NCI-H1436 treated with DMSO at 0.1 percent for 48 hours (cell line): ENCODE results near the gene TRH.
A peak's percentile ranks its signal among the peaks of the same experiment; 100 is the strongest.
"Not testable (repeated sequence)": the region's sequence is repeated elsewhere in the genome, so short reads cannot be mapped to it uniquely, and the experiment has no call there.

ENCODE experiments used
- DNase-seq: peaks from one replicate; lab custom pipeline; 2025; lab: John Stamatoyannopoulos, UW

The TRH gene

DNA sequence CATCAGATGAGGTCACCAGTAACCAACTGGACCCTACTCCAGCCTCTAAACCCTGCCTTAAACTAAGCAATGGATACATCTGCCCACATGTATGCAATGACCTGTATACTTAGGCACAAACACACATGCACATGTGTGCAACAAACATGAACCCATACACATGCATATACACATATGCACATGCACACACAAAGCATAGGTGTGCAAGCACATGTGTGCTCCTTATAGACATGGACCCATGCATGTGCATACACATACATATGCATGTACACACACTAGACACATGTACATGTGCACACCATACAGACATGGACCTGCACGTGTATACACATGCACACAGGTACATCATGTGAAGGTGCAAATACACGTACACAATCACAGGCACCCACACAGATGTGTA, 8.6 kb upstream of the TRH start:
- DNase-seq: no peak

DNA sequence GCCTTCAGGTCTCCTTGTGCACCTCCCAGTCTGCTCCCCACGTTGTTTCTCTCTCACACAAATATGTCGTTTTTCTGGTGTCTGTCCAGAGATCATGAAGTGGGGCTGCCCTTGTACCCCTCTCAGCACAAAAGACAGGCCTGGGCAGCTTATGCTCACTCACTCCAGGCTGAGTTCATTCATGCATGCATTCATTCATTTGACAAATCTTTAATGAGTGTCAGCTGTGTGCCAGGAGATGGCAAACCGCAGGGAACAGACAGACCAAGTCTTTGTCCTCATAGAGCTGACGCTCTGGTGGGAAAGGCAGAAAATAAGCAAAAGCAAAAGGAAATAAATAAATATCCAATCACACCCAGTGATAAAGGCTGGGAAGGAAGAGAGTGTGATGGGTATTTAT, 7.6 kb upstream of the TRH start:
- no peak for DNase-seq

DNA sequence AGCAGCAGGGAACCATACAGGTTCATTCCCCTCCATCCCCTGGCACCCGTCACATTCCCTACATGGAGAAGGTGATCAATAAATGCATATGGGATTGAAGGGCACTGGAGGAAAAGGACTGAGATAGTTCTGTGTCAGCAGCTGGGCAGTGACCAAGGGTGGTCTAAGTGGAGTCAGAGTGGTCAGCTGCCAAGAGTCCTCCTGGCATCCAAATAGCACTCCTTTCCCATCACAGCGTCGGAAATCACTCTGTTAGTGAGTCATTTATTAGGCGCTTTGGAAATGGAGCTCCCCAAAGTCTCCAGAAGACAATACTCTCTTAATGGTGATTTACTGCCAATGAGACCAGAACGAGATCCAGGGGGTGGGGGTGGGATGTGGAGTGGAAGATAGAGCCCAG, 6.8 kb upstream of the TRH start:
- DNase-seq: no peak

DNA sequence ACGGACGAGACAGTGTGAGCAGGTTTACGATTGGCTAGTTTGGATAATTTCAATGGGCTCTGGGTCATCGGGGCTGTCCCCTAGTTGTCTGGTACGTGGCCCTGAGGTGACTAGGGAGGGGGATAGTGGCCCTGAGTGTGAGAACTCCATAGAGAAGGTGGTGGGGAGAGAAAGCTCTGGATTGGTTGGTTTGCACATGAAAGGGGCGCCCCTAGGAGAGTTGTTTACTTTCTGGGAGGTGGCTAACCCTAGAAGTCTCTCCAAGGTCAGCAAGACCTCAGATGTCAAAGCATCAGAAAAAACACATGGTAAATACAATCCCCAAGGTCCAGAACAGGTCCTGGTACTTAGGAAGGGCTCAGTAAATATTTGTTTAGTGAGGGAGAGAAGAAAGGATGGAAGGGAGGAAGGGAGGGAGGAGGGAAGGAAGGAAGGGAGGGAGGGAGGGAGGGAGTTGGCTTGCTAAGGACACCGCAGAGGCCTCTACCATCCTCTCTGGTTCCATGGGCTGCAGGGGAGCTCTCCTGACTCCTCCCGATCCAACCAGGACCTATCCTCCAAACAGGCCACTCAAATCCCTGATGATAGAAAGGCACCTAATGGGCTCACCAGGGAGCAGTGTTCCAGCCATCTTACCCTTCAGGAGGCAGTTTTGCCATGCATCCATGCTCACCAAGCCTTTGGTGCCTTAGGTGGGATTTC, 3.0 kb upstream of the TRH start:
- no peak for DNase-seq

DNA sequence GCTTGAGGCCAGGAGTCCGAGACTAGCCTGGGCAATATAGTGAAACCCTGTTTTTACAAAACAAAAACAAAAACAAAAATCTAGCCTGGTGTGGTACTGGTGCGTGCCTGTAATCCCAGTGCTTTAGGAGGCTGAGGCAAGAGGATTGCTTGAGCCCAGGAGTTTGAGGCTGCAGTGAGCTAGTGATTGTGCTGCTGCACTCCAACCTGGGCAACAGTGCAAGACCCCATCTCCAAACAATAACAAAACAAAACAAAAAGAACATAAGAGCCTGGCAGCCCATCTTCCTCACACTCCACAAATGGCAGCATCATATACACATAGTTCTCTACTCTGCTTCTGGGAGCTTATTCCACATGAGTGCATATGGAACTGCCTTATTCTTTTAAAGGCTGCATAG, 2.2 kb upstream of the TRH start:
- no peak for DNase-seq

DNA sequence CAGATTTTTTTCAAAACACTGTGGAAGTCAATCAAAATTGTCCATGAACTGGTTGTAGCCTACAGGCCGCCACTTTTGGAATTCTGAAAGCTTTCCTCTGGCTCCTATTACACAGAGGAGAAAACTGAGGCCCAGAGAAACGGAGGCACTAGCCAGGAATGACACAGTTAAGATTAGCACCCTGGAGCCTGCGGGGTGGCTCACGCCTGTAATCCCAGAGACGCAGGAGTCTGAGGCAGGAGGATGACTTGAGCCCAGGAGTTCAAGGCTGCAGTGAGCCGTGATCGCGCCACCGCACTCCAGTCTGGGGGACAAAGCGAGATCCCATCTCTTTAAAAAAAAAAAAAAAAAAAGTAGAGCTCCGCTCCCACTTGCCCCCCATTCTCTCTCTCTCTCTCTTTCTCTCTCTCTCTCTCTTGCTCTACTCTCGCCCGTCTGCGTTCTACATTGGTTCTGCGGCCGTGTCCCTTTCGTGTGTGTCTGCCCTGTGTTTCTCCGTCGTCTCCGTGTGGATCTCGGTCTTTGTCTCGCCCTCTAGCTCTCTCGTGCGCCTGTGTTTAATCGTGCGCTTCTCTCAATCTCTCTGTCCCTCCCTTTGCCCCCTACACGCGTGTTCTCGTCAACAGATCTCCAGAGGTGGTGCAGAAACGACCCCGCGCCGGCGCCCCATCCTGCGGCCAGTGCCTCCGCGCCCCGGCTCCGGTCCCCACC, 512 bp upstream of the TRH start:
- no peak for DNase-seq

DNA sequence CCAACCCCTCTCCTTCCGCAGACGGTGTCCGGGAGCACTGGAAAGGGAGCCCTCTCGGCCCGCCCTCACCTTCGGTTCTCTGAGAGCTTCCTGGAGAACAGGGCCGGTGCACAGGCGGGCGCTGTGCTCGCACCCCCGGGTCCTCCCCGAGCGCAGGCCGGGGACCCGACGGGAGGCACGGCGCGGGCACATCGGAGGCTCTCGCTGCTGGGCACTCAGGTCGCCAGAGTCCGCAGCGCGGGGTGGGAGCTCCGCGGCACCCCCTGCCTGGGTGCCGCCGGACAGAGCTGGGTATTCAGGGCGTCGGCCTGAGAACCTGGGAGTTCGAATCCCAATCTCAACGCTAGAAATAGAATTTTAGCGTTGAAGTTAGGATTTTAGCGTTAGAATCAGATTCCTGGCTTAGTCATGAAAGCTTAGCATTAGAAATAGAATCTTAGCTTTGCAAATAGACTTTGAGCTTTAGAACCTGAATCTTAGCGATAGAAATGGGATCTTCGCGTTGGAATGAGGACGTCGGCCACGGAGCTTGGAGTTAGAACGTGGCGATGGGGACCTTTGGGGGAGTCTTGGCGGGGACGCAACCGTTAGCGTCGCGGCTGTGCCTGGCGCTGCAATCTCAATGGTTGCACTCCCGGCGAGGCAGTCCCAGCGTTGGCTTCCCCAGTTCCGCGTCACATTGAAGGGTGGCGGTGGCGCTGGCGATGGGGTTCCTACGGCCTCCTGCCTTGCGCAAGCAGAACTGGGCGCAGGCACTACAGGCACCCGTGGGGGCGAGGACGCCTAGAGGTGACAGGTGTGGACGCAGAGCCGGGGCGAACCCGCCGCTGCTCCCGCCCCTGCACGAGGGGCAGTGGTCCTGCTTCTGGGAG, 549 bp downstream of the TRH start:
- DNase-seq: no peak

DNA sequence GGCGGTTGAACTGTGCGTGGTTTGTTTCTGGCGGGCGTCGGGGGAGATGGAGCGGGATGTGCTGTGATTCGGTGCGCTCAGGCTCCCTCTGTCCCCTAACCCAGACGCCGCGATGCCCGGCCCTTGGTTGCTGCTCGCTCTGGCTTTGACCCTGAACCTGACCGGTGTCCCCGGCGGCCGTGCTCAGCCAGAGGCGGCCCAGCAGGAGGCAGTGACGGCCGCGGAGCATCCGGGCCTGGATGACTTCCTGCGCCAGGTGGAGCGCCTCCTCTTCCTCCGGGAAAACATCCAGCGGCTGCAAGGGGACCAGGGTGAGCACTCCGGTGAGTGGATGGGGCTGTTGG, 1.2 kb downstream of the TRH start:
- DNase-seq: no peak

DNA sequence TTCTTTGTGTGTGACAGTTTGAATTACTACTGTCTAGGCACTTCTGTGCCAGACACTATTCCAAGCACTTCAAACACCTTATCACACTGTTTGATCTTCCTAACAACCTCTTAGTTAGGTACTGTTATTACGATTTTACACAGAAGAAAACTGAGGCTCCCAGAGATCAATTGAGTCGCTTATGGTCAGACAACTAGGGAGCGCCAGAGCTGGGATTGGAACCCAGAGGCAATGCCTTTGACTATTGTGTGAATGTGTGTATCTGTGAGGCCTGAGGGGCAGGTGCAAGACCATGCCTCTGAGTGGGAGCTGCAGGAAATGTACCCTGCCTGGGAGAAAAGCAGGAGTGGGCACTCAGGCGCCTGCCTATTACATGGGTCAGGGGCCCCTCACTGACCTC, 1.8 kb downstream of the TRH start:
- DNase-seq: no peak

DNA sequence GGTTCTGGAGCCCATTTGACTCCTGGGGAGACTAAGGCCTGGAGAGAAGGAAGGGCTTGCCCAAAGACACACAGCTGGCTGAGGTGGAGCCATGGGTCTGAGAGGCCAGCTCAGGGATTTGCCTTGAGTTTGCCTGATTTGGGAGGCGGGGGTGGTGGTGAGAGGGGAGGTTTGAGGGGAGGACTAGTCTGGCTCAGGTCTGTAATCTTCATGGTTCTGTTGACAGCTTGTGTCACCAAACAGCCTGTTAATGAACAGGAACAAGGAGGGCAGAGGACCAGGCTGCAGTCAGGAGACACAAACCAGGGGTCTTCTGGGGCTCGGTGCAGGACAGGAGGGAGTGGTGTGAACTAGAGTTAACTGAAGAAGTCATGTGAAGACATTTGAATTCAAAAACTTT, 3.6 kb downstream of the TRH start:
- no peak for DNase-seq

DNA sequence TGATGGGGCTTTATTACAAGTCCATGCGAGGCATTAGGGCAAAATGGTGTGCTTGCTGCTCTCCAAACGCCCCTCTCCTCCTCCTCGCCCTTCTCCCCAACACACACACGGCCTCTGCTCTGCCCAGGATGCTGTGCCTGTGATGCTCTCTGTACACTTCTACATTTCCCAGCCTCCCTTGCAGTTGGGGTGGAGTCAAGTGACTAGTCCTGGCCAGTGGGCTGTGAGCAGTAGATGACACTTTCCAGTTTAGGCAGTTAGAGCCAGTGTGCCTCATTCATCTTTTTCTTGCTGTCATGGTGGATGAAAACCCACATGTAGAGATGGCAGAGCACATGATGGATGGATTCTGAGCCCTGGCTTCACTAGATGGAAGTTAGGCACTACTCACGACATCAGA, 5.4 kb downstream of the TRH start:
- no peak for DNase-seq

DNA sequence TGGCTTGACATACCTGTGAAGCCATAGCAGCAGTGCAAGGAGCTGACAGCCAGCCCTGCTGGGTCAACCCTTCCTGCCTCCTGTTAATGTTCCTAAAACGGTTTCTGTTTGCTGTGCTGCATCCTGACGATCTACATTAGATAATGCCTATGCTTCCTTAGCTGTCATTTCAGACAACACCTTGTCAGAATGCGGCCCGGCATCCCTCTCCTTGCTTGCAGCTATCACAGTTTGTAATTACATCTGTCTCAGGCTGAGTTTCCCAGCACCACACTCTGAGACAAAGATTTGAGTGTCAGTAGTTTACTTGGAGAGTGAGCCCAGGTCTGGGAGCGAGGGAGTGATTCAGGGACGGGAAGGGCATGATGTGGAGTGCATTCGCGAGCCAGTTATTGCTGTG, 9.0 kb downstream of the TRH start:
- no peak for DNase-seq

DNA sequence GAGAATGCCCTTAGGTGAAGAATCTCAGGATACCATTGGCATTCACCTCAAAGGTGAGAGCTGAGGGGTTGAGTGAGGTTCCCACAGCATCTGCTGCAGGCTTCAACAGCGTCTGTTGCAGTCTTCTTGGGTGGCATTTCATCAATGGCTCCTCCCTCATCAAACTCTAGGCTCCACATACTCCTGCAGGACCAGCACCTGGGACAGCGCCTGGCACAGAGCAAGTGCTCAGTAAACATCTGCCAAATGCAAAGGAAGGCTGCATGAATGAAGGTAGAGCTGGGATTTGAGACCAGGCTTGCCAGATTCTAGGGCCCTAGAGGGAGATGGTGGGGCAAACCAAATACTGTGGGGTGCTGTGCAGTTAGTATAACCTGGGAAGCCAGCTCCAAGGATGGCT, 9.6 kb downstream of the TRH start:
- DNase-seq: no peak

DNA sequence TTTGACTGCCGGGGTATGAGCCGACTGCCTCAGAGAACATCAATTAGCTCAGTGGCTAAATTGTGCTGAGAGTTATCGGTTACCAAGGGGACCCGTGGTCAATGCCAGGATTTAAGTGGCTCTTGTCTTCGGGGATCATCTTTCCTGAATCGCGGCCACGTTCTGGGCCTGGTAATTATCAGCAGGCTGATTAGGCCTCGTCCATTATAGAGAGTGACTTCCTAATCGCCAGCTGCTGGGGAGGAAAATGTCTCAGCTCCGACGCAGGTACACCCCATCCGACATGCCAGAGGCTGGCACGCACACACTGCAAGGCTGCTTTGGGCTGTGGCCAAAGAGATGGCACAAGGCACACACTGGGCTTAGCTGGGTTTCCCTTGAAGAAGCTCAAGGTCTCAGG, 10.6 kb downstream of the TRH start:
- DNase-seq: peak; percentile 97

DNA sequence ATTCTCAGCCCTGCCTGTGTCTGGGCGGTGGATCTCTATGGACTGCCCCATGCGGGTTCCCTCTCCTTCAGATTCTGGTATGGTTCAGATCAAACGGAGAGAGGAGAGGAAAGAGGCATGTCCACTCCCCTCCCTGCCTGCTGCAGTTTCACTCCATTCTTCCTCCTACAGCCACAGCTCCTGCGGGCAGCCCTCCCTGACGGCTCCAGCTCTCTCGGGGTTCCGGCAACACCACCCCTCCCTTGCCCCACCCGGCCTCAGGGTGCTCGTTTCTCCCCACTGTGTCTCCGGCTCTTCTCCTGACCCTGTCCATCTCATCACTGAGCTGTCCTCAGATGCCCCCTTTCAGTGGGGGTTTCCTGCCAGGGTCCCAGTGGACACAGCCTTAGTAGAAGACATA, 13.9 kb downstream of the TRH start:
- no peak for DNase-seq

DNA sequence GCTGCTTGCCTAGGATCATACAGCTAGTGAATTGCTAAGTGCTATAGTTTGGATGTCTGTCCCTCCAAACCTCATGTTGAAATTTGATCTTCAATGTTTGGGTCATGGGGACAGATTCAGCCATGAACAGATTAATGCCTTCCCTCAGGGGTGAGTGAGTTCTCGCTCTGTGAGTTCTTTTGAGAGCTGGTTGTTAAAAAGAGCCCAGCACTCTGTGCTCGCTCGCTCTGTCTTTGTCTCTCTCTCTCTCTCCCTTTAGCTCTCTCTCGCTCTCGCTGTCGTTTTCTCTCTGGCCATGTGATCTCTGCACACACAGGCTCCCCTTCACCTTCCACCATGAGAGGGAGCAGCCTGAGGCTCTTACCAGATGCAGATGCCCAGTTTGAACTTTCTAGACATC, 14.9 kb downstream of the TRH start:
- peak; percentile 68 for DNase-seq

DNA sequence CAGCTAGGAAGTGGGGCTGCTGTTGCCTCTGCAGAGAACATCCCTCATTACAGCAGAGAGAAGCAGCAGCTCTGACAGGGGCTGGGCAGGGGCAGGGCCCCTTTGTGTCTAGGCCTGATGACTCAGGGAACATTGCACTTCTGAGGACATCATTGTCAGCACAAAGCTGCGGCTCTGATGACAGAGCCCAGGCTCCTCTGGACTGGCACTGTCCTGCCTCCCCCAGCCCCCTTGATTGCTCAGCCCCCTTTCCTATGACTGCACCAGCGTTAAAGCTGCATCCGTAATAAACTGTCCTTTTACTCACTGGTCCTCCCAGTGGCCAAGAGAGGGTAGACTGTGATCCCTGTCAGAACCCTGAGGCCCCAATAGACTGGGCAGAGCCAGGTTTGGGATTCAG, 18.3 kb downstream of the TRH start:
- DNase-seq: no peak

DNA sequence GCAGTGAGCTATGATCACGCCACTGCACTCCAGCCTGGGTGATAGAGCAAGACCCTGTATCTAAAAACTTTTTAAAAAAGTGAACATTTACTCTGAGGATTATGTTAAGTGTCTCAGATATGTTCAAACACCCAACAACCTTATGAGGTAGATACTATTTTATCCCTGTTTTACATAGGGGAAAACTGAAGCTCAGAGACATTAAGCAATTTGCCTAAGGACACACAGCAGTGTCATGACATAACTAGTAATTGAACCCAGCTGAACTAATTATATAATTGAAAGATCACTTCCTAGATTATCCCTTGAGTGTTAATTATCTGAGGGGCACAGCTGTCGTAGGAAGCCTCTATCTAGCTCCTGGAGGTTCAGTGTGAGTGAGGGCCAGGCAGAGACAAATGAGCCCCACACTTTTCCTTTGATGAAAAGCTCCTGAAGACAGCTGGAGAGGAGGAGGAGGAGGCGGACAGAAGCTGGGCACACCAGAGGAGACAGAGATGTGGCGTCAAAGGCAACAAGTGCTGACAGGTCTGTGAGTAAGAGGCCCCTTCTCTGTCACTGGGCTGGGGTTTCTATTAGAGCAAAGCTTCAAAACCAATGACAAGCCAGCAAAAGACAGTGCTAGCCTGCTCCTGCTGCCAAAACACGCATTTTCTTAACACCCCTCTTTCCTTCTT, 20.5 kb downstream of the TRH start:
- peak; percentile 72 for DNase-seq

DNA sequence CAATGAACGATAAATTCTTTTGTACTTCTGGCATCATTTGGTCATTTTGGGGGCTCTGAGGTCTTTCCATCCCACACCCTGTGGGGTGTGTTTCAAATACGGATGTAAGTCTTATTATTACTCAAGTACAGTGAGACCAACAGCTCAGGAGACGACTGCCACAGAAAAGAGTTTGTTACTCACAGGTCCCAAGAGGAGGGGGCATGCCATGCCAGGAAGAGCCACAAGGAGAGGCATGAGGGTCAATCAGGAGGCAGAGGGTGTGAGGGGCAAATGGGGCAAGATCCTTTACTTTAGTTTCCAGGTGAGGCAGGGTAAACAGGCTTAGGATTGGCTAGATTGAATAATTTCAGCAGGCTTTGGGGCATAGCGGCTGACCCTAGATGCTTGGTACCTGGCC, 21.6 kb downstream of the TRH start:
- no peak for DNase-seq

DNA sequence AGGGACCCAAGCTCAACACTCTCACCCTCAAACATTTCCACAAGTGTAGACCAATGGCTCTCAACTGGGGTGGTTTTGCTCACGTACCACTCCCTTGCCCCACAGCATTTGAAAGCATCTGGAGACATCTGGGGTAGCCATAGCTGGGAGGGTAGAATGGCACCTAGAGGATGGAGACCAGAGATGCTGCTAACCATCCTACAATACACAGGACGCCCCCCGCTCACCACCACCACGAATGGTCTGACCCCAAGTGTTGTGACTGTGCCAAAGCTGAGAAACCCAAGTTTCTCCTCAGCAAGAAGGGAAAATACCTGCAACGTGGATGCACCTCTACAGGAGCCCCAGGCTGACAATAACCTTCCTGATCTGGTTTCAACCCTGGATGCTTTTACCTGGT, 24.7 kb downstream of the TRH start:
- DNase-seq: not testable (repeated sequence)

DNA sequence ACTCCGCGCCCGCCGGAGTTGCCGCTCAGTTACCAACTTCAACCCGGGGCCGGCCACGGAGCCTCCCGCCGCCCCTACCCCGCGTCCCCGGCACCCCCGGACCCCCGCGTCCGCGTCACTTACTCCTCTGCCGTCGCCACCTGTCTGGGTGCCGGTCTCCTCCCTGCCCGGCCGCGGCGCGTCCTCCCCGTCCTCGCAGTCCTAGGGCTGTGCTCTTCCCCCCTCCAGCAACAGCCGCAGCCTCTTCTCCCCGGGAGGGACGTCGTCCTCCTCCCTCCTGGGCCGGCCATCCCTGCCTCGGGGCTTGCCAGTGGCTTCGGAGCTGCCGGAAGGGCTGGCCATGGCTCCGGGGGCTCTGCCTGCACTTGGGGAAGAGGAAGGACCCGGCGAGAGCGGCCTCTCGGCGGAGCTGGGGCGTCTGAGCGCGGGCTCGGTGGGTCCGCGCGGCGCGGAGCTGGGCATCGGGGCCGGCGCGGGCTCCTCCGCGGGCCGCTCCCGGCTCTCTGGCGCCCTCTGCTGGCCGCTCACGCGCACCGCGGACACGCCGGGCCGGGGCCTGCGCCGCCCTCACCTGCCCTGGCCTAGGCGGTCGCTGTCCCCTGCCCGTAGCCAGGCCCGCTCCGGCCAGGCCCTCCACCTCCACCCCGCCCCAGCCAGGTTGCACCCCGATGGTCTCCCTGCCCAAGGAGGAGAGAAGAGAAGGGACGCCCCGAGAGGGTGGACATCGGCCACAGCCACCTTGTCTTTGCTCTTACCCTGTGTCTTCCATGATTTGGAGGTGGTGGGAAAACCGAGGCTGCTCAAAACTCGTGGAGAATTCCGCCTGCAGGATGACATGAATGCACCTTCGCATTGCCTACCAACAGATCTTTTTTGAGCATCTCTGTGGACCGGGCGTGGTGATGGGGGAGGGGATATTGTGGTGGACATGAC, 28.4 kb downstream of the TRH start:
- not testable (repeated sequence) for DNase-seq

DNA sequence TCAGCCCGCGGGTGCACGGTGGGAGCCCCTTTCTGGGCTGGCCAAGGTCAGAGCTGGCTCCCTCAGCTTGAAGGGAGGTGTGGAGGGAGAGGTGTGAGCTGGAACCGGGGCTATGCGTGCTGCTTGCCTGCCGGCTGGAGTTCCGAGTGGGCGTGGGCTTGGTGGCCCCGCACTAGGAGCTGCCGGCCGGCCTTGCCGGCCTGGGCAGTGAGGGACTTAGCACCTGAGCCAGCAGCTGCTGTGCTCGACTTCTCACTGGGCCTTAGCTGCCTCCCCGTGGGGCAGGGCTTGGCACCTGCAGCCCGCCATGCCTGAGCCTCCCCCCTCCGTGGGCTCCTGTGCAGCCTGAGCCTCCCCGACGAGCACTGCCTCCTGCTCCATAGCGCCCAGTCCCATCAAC, 36.0 kb downstream of the TRH start:
- DNase-seq: no peak
